ENCODE data around the gene HECA.
"Not testable (repeated sequence)": the region's sequence is repeated elsewhere in the genome, so short reads cannot be mapped to it uniquely, and the experiment has no call there.

Gene HECA

DNA sequence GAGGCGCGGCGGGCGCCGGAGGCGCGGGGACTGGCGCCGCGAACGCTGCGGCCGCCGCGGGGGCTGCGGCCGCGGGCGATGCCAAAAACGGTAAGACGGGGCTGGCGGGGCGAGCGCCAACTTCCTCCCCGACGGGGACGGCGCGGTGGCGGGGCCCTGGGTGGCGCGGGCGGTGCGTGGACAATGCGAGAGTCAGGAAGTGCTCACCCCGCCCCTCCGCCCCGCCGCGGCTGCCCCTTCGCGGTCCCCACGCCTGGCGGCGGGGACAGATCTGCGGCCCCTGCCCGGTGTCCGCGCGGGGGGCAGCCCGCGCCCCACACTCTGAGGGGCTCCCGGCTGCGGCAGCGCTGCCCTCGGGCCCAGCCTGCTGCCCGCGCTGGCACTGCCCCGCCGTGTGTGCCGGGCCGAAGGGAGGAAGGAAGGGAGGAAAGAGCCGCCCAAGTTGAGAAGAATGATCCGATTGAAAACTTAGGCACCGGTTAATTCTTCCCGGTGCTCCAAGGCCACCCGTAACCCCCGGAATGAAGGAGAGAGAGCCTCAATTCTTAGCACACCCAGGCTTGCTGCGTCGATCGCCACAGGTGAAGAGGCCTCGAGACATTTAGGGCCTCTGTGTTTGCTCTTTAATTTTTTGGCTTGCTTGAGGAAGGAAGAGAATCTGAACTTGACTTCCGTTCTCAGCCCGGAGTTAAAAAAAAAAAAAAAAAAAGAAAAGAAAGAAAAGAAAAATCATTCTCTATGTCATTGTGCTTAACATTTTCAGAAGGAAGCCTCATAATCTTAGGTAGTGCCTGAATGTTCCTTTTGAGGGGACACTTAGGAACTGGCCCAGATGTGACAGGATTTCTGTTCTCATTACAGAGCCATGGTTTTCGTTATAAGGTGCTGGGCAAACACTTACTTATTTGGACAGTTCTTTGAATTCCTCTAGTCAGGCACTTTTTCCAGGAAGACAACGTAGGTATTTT lies 982 bp downstream of the HECA start:
- DNase-seq (ENCODE audit: low read depth) = no peak

DNA sequence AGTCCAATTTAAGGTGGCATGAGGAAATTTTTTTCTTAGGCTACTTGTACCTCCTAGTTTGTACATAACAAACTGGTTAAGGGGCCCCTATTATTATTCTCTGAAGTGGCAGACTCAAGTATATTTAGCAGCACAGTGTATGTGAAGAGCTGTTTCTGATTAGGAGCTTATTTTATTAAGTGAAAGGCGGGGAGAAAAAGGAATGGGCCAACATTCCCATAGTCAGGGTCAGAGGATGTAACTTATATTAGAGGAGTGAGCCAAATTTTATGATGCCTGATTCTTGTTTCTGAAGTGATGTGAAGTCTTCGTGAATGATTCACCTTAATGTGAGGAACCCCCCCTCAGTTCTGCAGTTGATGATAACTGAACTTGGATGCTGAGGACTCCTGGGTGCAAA lies 2.8 kb downstream of the HECA start:
- no peak for DNase-seq (ENCODE audit: low read depth)

DNA sequence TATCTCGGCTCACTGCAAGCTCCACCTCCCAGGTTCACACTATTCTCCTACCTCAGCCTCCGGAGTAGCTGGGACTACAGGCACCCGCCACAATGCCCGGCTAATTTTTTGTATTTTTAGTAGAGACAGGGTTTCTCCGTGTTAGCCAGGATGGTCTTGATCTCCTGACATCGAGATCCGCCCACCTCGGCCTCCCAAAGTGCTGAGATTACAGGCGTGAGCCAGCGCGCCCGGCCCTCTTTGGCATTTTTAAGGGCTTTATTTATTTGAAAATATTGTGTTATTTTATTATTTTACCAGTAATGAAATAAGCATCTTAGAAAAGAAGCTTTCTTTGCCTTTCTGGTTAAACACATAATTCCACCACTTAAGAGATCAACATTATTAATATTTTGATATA lies 6.0 kb downstream of the HECA start:
- not testable (repeated sequence) for DNase-seq (ENCODE audit: low read depth)

DNA sequence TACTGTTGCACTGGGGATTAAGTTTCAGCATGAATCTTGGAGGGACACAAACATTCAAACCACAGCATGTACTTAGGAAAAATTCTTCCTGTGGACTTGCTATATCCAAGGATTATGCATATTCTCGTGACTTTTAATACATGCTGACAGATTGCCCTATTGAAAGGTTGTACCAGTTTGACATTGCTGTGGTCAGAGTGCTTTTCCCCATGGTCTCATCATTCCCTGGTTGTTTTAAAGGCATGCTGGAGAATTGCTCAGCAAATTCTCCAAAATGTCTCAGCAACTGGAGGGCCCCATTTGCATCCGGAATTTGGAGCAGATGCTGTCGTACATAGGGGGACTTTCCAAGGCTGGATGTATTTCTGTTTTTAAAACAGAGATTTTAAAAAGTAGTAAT lies 7.4 kb downstream of the HECA start:
- DNase-seq (ENCODE audit: low read depth) = no peak

DNA sequence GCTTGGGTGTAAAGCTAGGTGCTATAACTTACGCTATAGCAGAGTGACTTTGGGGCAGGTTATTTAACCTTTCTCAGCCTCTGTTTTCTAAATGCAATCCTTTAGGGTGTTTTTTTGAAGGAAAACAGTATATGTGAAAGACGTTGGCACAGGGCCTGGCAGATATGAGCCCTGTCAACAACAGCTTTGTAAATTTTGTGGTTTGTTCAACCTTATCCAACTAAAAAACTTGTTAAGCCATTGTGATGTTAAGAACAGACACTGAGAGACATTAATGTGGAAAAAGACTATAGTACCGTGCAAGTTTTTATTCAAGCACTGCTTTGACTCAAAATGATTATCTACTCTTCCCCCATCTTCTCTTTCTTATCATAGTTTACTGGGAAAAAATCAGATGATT lies 8.2 kb downstream of the HECA start:
- no peak for DNase-seq (ENCODE audit: low read depth)

DNA sequence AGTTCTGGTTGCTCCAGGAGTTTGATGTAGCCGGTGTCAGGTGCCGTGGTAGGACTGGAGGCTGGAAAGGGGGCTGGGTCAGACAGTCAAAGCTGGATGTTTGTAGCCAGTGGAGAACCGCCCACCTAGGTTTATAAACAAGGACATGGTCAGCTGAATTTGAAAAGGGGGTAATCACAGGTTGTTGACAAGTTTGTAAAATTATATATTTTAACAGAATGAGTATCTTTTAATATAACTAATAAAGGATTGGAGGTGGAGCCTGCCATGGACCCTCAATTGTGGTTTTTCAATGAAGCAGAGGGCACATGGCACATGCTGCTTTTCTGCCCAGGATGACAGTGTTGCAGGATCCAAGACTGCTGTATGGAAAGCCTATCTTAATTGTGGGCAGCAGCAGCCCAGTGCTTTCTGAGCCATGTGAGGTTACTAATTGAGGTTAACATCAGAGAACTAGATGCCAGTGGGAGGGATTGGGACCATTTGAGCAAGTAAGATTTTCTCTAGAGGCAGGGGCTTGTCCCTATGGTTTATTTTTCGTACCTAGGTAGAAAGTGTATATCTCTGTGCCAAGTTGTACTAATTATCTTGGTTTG lies 9.7 kb downstream of the HECA start:
- DNase-seq (ENCODE audit: low read depth) = no peak

DNA sequence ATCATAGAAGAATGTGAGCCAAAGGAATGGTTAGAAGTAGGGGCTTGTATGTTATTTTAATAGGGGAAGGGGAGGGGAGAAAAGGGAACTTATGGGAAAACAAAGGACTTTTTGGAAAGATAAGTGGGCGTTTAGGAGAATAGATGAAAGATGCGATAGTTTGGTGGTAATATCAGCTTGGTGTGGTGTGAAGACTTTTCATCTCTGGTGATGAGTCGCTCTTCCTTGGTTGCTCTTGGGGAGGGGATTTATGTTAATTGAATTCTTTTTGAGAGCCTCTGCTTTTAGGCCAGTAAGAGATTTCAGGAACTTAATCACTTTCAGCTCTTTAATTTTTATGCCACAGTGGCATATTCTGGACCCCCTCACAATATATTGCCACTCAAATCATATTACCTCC lies 10.8 kb downstream of the HECA start:
- DNase-seq (ENCODE audit: low read depth) = no peak

DNA sequence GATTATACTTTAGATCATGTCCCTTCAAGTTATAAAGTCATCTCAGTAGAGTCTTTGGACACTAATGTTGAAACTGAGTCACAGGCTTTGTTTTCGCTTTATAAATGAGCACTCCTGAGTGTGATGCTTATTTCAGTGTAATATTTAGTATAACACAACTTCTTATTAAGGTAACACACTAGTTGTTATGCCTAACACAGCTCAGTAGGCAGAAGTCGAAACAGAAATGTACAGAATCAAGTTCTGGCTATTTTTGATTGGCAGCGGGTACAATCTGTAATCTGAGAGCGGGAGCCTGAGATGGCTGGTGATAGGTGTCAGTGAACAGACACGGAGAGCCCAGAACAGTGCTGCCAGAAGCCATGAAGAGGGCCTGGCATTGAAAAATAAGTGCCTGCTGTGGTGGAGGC lies 11.4 kb downstream of the HECA start:
- DNase-seq (ENCODE audit: low read depth) = no peak

DNA sequence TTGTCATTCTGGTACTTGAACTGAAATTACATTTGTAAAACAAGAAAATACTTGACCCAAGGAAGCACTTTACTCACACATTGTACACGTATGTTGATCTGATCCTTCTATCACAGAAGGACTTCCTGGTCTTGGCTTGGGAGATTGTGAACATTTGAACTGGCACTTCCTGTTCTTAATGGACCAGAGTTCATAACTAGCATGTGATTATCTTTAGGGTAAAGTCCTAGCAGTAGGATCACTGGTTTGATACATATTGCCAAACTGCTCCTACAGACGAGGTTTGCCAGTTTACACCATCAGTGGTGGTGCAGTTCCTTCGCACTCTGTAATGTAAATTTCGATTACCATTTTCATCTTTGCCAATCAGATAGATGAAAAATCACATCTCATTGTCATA lies 12.7 kb downstream of the HECA start:
- DNase-seq (ENCODE audit: low read depth) = no peak

DNA sequence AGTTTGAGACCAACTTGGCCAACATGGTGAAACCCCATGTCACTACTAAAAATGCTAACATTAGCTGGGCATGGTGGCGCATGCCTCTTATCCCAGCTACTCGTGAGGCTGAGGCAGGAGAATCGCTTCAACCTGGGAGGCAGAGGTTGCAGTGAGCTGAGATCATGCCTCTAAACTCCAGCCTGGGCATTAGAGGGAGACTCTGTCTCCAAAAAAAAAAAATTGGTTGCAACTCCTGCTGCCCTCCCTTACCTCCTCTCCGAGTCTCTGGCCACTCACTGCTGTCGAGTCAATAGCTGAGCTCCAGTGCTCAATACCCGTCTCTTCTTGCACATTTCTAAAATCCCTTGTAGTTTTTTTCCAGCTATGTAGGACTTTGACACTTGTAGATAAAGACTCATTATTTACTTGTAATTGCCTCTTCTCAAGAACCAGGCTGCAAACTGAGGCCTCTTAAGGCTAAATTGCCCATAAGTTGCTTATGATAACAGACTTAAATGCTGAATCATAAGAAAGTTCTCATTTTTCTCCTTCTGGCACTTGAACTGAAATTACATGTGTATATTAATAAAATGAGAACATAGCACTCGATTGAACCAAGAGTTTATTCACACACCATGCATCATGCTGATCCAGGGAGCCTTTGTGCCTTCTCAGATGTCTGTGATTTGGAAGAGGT lies 13.8 kb downstream of the HECA start:
- no peak for DNase-seq (ENCODE audit: low read depth)

DNA sequence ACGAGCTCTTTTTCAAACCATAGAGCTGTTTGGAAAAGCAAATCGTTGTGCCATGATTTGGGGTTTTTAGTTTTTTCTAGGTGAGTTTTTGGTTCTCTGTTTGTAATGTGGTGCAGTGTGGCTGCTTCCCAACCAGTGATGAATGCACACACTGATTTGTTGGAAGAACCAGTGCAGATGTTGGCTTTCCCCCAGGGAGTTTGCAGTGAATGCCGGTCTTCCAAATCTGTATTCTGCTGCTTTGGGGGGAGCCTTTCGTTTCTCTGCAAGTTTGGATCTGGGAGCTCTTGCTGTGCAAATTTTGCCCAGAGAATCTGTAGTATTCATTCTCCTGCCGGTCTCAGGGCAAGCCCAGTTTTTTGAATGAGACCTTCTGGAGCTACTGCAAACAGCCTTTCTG lies 14.5 kb downstream of the HECA start:
- DNase-seq (ENCODE audit: low read depth) = no peak

DNA sequence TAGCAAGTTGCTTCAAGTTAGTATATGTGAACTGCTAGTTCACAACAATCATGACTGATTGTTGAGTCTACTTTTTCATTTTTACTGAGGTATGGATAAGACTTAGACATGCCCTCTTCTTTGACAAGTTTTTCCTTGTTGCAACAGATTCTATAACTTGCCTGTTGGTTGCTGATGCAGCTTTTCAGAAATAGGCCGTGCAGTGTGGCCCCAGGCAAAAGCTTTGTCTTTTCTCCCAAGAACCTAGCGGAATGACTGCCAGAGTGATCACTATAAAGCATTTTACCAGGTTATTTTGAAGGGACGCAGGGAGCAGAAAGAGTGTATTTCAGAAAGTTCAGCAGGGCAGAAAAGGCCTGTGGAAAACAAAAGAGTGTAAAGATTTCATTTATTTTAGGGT lies 16.0 kb downstream of the HECA start:
- no peak for DNase-seq (ENCODE audit: low read depth)

DNA sequence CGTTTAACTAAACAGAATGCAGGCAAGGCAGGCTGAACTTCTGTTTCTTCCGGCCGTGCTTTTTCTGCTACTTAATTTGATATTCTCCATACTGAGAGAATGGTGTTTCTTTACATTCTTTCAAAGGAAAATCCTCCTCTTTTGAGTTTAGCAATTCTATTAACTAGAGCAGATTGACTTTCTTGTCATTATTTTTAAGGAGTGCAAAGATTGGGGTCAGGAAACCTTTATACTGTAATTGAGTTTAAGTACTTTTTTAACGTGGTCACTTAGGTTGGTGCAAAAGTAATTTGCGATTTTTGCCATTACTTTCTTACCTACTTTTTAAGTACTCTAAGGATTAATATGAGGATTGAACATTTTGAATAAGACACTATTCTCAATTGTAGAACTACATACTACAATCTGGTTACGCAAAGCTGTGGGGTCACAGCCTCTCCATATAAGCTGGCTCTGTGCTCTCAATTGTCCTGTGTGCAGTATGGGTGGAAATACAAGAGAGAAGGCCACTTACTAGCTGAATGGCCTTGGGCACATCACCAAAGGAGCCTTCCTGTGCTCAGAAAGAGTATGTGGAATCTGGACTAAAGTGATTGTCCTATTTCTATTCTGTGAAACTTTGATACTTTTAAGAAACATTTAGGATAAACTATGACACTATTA lies 16.7 kb downstream of the HECA start:
- DNase-seq (ENCODE audit: low read depth) = no peak

DNA sequence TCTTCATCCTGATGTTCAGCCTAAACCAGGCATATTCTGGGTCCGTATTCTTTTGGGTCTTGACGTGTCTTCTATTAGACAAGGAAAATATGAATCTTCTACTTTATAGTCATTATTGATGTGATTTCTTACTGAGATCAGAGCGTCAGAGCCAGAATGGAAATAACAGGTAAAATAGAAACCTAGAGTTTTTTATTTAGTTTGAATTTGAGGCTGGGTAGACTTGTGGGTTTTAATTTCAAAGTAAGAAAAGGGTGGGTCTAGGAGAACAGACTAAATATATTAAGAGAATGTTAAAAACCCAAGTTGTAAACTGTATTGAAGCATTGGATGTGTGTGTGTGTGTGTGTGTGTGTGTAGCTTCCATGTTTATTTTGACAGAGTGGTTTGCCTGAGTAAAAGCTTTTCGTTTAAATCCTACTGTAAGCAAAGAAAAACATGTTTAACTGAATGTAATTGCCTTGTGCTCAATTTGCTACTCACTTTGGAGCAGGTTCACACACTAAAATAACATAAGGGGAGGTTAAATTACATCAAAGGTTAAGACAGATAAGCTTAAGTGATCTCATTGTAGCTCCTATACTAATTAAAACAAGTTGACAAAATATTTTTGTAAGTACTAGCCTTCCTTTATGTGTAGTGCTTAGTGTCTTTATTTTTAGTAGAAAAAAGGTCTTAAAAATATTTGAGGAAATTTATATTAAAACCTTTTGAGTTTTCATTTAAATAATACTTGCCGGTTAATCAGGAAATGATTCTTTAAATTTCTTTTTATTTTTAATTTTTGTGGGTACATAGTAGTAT lies 17.4 kb downstream of the HECA start:
- DNase-seq (ENCODE audit: low read depth) = no peak

DNA sequence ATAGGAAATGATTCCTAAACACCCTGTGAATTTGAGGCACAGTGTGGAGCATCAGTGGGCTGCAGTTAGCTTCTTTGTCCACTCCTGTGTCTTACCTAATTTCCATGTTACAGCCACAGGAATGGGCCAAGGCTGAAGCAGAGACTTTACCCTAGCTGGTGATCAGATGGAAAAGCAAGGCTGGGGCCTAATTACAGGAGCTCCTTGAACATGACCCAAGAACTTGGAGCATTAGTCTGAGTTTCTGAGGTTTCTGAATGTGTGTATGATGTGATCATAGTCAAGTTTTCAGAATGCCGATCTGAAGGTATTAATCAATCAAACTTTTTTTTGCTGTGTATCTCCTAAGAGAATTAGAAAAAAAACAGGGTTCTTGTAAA lies 18.0 kb downstream of the HECA start:
- DNase-seq (ENCODE audit: low read depth) = no peak

DNA sequence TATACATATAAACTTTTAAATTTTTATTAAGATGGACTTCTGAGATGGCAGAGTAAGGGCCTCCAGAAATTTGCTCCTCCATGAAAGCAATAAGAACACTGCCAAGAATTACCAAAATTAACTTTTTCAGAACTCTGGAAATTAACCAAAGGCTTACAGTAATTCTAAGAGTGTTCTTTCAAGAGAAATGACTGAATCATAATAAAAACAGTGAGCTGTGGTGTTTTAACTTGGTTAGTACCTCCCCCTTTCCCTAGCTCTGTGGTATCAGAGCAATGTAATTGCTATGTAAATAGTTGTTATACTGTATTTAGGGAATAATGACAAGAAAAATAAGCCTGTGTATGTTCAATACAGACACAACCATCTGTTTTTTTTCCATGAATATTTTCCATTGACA lies 19.0 kb downstream of the HECA start:
- DNase-seq (ENCODE audit: low read depth) = no peak

DNA sequence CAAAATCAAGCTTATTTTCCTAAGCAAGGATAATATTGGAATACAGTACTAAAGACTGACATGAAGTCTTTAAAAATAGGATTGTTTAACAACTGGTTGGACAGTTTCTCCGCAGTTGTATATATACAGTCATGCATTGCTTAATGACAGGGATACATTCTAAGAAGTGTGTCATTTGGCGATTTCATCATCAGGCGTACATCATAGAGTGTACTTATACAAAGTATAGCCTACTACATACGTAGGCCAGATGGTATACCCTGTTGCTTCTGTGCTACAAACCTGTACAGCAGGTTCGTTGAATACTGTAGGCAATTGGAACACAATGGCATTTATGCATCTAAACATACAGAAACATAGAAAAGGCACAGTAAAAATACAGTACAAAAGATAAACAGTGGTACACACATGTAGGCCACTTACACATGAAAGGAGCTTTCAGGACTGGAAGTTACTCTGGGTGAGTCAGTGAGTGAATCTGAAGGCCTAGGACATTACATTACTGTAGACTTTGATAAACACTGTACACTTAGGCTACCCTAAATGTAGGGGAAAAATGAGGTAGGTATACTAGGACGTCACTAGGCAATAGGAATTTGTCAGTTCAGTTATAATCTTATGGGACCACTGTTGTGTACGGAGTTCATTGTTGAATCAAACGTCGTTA lies 20.1 kb downstream of the HECA start:
- DNase-seq (ENCODE audit: low read depth) = no peak

DNA sequence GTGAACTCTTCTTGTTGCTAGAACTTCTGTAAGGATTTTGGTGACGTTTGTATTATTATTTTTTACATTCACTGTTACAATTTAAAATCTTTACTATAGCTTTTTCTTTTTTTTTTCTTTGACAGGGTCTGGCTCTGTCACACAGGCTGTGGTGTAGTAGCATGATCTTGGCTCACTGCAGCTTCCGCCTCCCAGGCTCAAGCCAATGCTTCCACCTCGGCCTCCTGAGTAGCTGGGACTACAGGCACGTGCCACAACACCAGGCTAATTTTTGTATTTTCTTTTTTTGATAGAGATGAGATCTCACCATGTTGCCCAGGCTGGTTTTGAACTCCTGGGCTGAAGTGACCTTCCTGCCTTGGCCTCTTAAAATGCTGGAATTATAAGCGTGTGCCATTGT lies 21.2 kb downstream of the HECA start:
- DNase-seq (ENCODE audit: low read depth) = no peak

DNA sequence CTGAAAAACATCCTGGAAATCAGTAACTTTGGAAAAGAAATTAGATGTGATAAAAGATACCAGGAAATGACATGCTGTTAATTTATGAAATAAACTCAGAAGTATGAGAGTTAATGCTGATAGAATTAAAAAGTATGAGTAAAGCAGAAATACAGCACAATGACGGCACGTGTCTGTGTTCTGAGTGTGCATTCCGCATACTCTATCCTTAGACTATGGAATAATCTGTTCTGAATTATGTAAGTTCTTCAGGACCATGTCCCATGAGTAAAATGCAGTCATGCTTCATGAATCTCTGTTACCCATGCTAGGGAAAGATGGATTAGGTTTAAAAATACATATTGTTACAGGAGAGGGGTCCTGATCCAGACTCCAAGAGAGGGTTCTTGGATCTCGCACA lies 21.7 kb downstream of the HECA start:
- no peak for DNase-seq (ENCODE audit: low read depth)

DNA sequence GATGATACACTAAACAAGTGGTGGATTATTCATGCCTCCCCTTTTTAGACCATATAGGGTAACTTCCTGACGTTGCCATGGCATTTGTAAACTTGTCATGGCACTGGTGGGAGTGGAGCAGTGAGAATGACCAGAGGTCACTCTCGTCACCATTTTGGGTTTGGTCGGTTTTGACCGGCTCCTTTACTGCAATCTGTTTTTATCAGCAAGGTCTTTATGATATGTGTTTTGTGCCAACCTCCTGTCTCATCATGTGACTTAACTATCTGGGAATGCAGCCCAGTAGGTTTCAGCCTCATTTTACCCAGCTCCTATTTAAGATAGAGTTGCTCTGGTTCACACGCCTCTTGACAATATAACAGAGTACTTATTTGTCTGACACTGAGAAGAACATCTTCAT lies 22.2 kb downstream of the HECA start:
- DNase-seq (ENCODE audit: low read depth) = not testable (repeated sequence)

DNA sequence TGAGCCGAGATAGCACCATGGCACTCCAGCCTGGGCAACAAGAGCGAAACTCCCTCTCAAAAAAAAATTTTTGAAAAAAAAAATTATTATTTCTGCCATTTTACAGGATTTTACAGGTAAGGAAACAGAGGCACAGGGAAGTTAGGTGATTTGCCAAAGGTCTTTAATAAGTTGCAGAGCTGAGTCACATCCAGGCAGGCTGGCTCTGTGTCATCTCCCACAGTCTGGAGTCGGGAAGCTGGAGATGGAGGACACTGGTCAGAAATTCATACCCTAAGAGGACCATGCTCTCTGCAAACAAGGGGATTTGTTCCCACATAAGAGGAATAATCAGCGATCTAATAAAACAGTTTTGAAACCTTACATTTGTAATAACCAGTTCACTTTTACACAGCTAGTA lies 24.1 kb downstream of the HECA start:
- no peak for DNase-seq (ENCODE audit: low read depth)

Measured in CMK (cell line).